Ascending aorta (tissue), 2 donors: ENCODE results near the gene EML6. TPM values are rescaled to one million over a fixed set of nuclear protein-coding genes. Genes with fewer than 3 reads are reported as not detected.

ENCODE experiments used
- DNase-seq, 2 donors: peaks; one replicate each; pipeline ENCODE4 v3.0.0-alpha.2; 2019; ENCODE audit warnings: low spot score in 2 of 2
- H3K27ac ChIP-seq, 2 donors: fragments of 200-600 bp; sonication (generic); one replicate each; pipeline ENCODE4 v1.5.1; 2016 to 2017; ENCODE audit warnings: mild to moderate bottlenecking in 1 of 2
- H3K27me3 ChIP-seq: fragments of 200-600 bp; sonication (generic); one replicate; pipeline ENCODE4 v1.5.1; 2017
- H3K36me3 ChIP-seq, 2 donors: fragments of 200-600 bp; sonication (generic); one replicate each; pipeline ENCODE4 v1.5.1; 2016
- H3K4me1 ChIP-seq, 2 donors: fragments of 200-600 bp; sonication (generic); one replicate each; pipeline ENCODE4 v1.5.1; 2016 to 2017; ENCODE audit warnings: mild to moderate bottlenecking in 1 of 2
- H3K4me3 ChIP-seq, 2 donors: fragments of 200-600 bp; sonication (generic); one replicate each; pipeline ENCODE4 v1.5.1; 2016 to 2017; ENCODE audit warnings: mild to moderate bottlenecking in 1 of 2
- H3K9me3 ChIP-seq, 2 donors: fragments of 200-600 bp; sonication (generic); one replicate each; pipeline ENCODE4 v1.5.1; 2016
- CTCF ChIP-seq, 3 experiments: fragments of 200-600 bp in 2 of 3; fragments of 450-650 bp in 1 of 3; sonication (generic) in 2 of 3; IDR thresholded peaks; one replicate each; pipeline ENCODE4 v1.5.1; 2016 to 2019; ENCODE audit warnings: antibody characterized with exemption in 3 of 3, mild to moderate bottlenecking in 1 of 3, moderate library complexity in 1 of 3
- intact Hi-C: fragments of 100-400 bp; cut with DNase I; formaldehyde crosslinking; loops from one replicate; pipeline ENCODE4 v1.15.1; 2023
- total RNA-seq: library from RNA; depleted of rRNA; stranded (reverse); fragments of >200 nt; gene quantifications from one replicate; pipeline ENCODE4 v1.1.0, GENCODE V29; 2016

EML6 gene
- total RNA-seq, 1 donor from 2014 or later = not detected

GRCh38 chr2:54678719-54679118, 44.7 kb upstream of the EML6 start:
- intact Hi-C loops = no loop called here
- no peaks in the 10 kb centered on the region for H3K9me3 ChIP-seq

GRCh38 chr2:54680397-54681041, 42.9 kb upstream of the EML6 start:
- no peaks in the 10 kb centered on the region for H3K9me3 ChIP-seq
- H3K4me3 ChIP-seq = no peak overlapping the region
- H3K4me1 ChIP-seq = no peaks in the 10 kb centered on the region
- no peak for DNase-seq
- H3K27me3 ChIP-seq = no peaks in the 10 kb centered on the region
- intact Hi-C loops = no loop called here
- no peak for TF ChIP-seq CTCF (IDR thresholded peaks at IDR 0.05)
- H3K36me3 ChIP-seq = no peaks in the 10 kb centered on the region
- H3K27ac ChIP-seq = no peak overlapping the region

More at GRCh38 chr2:54678719-54679118, 44.7 kb upstream of the EML6 start:
- Histone ChIP-seq H3K27ac (no peak overlapping the region), H3K4me1 (no peaks in the 10 kb centered on the region), H3K4me3 (no peak overlapping the region), H3K36me3 (no peaks in the 10 kb centered on the region), H3K27me3 (no peaks in the 10 kb centered on the region)
- no peak for DNase-seq
- TF ChIP-seq CTCF (IDR thresholded peaks at IDR 0.05) = no peak

- no peaks in the 10 kb centered on the region for H3K36me3 ChIP-seq
- H3K27me3 ChIP-seq = no peaks in the 10 kb centered on the region
- no peak for DNase-seq
- H3K9me3 ChIP-seq = no peaks in the 10 kb centered on the region
- H3K27ac ChIP-seq = no peak overlapping the region
- no peak for TF ChIP-seq CTCF (IDR thresholded peaks at IDR 0.05)
- no peaks in the 10 kb centered on the region for H3K4me1 ChIP-seq
- intact Hi-C loops = no loop called here
- no peak overlapping the region for H3K4me3 ChIP-seq
Measured at GRCh38 chr2:54681416-54681815, 42.0 kb upstream of the EML6 start.

- no peaks in the 10 kb centered on the region for H3K36me3 ChIP-seq
- H3K27ac ChIP-seq = no peak overlapping the region
- no peak for DNase-seq
- H3K27me3 ChIP-seq = no peaks in the 10 kb centered on the region
- intact Hi-C loops = no loop called here
- H3K4me3 ChIP-seq = no peak overlapping the region
- no peak for TF ChIP-seq CTCF (IDR thresholded peaks at IDR 0.05)
- H3K9me3 ChIP-seq = no peaks in the 10 kb centered on the region
- no peaks in the 10 kb centered on the region for H3K4me1 ChIP-seq
Measured at GRCh38 chr2:54683596-54683995, 39.9 kb upstream of the EML6 start.

GRCh38 chr2:54685263-54685775, 38.1 kb upstream of the EML6 start:
- Histone ChIP-seq H3K27ac (no peak overlapping the region), H3K9me3 (no peaks in the 10 kb centered on the region), H3K4me3 (no peak overlapping the region), H3K27me3 (no peaks in the 10 kb centered on the region), H3K4me1 (no peaks in the 10 kb centered on the region), H3K36me3 (no peaks in the 10 kb centered on the region)
- TF ChIP-seq CTCF (IDR thresholded peaks at IDR 0.05) = no peak
- DNase-seq = no peak
- intact Hi-C loops = no loop called here
